Astrocyte of the cerebellum (primary cell): Measurements from ENCODE around the gene GNAS-AS1.

ENCODE experiments used
- DNase-seq: peaks from one replicate; pipeline ENCODE4 v3.0.0-alpha.2; 2011; ENCODE audit warnings: low read depth
- H3K4me3 ChIP-seq: 2 replicates; pipeline ENCODE4 v1.5.1; 2011; ENCODE audit warnings: mild to moderate bottlenecking, low read depth, low read length, moderate library complexity
- CTCF ChIP-seq: IDR thresholded peaks from 2 replicates; pipeline ENCODE4 v1.5.1; 2012; ENCODE audit warnings: low read length, low read depth, moderate library complexity, mild to moderate bottlenecking; ENCODE audit errors: missing control alignments
- in situ Hi-C: cut with HindIII; loops from 2 replicates; pipeline ENCODE4 v1.10.0; 2017; ENCODE audit warnings: low sequenced_read_pairs

GNAS-AS1 gene

GRCh38 chr20:58776109-58776508 lies 74.6 kb downstream of the GNAS-AS1 start:
- no peak for TF ChIP-seq CTCF
- in situ Hi-C loops: no loop called here
- no peak overlapping the region for H3K4me3 ChIP-seq
- no peak for DNase-seq

- in situ Hi-C loops: no loop called here
- no peak for TF ChIP-seq CTCF
- no peak overlapping the region for H3K4me3 ChIP-seq
- no peak for DNase-seq
Observed at GRCh38 chr20:58775371-58775770, 75.3 kb downstream of the GNAS-AS1 start.

- no peak for DNase-seq
- in situ Hi-C loops: no loop called here
- no peak for TF ChIP-seq CTCF
- H3K4me3 ChIP-seq: no peak overlapping the region
Observed at GRCh38 chr20:58774667-58775263, 75.9 kb downstream of the GNAS-AS1 start.

GRCh38 chr20:58774214-58774613 lies 76.5 kb downstream of the GNAS-AS1 start:
- DNase-seq: no peak
- TF ChIP-seq CTCF: no peak
- H3K4me3 ChIP-seq: no peak overlapping the region
- in situ Hi-C loops: no loop called here

- H3K4me3 ChIP-seq: no peak overlapping the region
- no peak for DNase-seq
- in situ Hi-C loops: no loop called here
- no peak for TF ChIP-seq CTCF
Observed at GRCh38 chr20:58772786-58773185, 77.9 kb downstream of the GNAS-AS1 start.
